HG03565 (cell line): ENCODE data around the gene ADGRE3.
"Not testable (repeated sequence)": the region's sequence is repeated elsewhere in the genome, so short reads cannot be mapped to it uniquely, and the experiment has no call there.

Source experiments
- ATAC-seq: cut with Tn5 transposase; IDR thresholded peaks from one replicate; pipeline ENCODE4 v1.9.1; 2021; ENCODE audit warnings: mild to moderate bottlenecking, moderate library complexity; ENCODE audit not compliant: unreplicated experiment

Gene ADGRE3

DNA sequence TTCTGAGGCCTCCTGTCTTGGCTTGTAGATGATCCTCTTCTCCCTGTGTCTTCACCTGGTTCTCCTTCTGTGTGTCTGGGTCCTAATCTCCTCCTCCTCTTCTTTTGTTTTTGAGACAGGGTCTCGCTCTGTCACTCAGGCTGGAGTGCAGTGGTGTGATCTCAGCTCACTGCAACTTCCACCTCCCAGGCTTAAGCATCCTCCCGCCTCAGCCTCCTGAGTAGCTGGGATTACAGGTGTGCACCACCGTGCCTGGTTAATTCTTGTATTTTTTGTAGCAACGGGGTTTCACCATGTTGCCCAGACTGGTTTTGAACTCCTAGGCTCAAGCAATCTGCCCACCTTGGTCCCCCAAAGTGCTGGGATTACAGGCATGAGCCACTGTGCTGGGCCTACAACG is 62.4 kb downstream of the ADGRE3 start:
- not testable (repeated sequence) for ATAC-seq

- no peak for ATAC-seq
These were observed 63.6 kb downstream of the ADGRE3 start for GRCh38 chr19:14611051-14611450.

- no peak for ATAC-seq
These were observed 68.0 kb downstream of the ADGRE3 start for GRCh38 chr19:14606627-14607026.

DNA sequence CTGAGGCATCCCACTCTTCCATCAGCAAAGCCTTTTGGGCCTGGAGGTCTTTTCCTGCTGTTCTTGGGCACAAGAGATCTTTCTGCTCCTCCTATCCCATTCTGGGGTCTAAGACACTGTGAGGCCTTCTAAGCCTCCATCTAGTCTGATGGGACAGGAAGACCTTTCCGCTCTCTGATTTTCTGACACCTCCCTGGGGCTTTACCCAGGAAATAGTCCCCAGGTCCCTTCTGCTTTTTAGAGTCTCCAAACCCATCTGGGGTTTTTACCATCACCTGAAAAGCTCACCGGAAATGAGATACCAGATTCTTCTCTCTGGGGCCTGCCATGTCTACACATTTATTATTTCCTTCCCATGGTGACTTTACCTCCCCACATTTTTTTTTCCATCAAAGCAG is 70.7 kb downstream of the ADGRE3 start:
- ATAC-seq = peak; percentile 79

DNA sequence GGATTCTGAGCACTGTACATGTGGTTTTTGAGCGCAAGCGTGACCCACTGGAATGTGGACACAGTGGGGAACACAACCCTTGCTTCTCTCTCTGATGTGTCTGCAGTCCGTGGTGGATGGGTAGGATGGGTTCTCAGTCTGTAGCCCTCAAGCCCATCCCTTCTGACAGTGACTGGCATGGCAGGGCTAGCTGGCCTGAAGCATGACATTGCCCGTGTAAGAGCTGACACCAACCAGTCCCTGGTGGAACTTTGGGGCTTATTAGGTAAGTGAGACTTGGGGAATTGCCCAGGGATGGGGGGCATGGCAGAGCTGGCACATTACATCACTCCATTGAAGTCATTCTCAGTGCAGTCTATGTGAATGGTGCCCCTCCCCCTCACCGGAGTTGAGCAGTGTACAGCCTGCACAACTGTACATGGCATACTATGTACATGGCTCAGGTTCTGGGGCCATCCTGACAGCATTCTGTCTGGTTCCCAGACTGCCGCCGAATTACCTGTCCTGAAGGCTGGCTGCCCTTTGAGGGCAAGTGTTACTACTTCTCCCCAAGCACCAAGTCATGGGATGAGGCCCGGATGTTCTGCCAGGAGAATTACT is 75.0 kb downstream of the ADGRE3 start:
- no peak for ATAC-seq

GRCh38 chr19:14595558-14595957 is 79.1 kb downstream of the ADGRE3 start:
- ATAC-seq = no peak

GRCh38 chr19:14589433-14589832 is 85.2 kb downstream of the ADGRE3 start:
- not testable (repeated sequence) for ATAC-seq

GRCh38 chr19:14585187-14585586 is 89.5 kb downstream of the ADGRE3 start:
- ATAC-seq = peak; percentile 68

GRCh38 chr19:14584372-14584771 is 90.3 kb downstream of the ADGRE3 start:
- not testable (repeated sequence) for ATAC-seq

GRCh38 chr19:14582894-14583340 is 91.7 kb downstream of the ADGRE3 start, which contains the start of gene CLEC17A:
CLEC17A (plus strand) TSS chr19:14583084; CDS start chr19:14583161, 77 bp downstream.
- ATAC-seq = no peak

- no peak for ATAC-seq
These were observed 93.9 kb downstream of the ADGRE3 start for GRCh38 chr19:14580623-14581237.

DNA sequence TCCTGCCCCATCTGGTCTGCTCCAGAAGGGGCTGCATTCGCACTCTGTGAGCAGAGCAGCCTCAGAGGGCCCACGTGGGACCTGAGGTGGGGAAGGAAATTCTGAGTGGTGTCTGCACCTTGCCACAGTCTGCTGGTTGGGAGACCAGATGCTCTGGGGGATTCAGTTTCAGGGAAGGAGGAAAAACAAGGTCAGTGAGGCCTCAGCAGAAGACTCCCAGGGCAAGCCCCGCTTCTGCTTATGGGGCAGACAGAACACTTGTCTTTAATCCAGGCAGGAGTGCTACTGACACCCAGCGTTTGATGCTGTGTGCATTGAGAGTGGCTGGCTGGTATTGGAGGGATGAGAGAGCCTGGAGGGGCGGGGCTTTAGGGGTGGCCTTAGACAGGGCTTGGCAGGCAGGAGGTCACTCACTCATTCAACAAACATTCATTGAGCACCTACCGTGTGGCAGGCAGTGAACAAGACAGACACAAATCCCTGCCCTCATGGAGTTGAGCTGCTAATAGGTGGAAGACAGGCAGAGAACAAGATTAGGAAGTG is 96.7 kb downstream of the ADGRE3 start:
- ATAC-seq = no peak

GRCh38 chr19:14577264-14577663 is 97.4 kb downstream of the ADGRE3 start:
- no peak for ATAC-seq

GRCh38 chr19:14576363-14576762 is 98.3 kb downstream of the ADGRE3 start:
- ATAC-seq = no peak

GRCh38 chr19:14575428-14575980 is 99.1 kb downstream of the ADGRE3 start:
- no peak for ATAC-seq

GRCh38 chr19:14571695-14572490 is 102.8 kb downstream of the ADGRE3 start, which contains the start of gene NDUFB7:
NDUFB7 (minus strand) TSS chr19:14572066; CDS start chr19:14572000, 66 bp downstream.
- peak; percentile 85 for ATAC-seq

DNA sequence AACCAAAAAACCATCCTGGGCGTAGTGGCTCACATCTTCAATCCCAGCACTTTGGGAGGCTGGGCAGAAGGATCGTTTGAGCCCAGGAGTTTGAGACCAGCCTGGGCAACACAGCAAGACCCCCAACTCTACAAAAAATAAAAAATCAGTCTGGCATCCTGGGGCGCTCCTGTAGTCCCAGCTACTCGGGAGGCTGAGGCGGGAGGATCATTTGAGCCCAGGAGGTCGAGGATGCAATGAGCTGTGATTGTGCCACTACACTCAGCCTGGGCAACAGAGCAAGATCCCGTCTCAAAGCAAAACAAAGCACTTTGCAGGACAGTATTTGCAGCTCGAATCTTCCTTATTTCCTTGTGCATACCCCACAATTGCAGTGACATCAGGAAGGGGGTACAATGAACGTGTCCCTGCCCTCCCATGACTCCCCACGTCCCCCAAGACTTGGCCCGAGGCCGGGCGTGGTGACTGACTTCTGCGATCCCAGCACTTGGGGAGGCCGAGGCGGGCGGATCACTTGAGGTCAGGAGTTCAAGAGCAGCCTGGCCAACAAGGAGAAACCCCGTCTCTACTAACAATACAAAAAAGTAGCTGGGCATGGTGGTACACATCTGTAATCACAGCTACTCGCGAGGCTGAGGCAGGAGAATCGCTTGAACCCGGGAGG is 103.6 kb downstream of the ADGRE3 start:
- ATAC-seq = no peak
